ENCODE measurements around the gene DISP2. TPM values are rescaled to one million over a fixed set of nuclear protein-coding genes. Genes with fewer than 3 reads are reported as not detected.

Gene DISP2
- total and polyA plus RNA-seq, 2 of the 8 experiments (the other 6 are each of a cell fraction or from before 2014, with no cell fraction given): 0.45 to 1.2 TPM

DNA sequence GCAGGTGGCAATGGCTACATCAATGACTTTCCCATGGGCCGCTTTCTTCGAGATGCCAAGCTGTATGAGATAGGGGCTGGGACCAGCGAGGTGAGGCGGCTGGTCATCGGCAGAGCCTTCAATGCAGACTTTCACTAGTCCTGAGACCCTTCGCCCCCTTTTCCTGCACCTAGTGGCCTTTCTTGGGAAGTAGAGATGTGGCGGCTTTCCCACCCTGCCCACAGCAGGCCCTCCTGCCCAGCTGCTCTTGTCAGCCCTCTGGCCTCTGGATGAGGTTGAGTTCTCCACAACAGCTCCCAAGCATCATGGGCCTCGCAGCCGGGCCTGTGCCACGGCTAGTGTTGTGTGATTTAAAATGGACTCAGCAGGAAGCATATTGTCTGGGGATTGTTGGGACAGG is 60.1 kb downstream of the DISP2 start:
- Histone ChIP-seq H2BK120ac (replicated peaks; ENCODE audit: low read depth, low read length) (no peak overlapping the region), H3K4me3 (ENCODE audit: extremely low read depth in 1 of 4, insufficient read depth in 2 of 4, low read depth in 3 of 4, low read length in 4 of 4) (no peak overlapping the region), H3K9ac (replicated peaks in 1 of 4; ENCODE audit: extremely low read depth in 1 of 4, low read depth in 3 of 4, low read length in 3 of 4) (no peak overlapping the region), H3K9me3 (ENCODE audit: insufficient read depth in 2 of 2, low read depth in 1 of 2, low read length in 1 of 2) (no peaks in the 10 kb centered on the region), H3K27ac (ENCODE audit: low read depth, low read length) (no peak overlapping the region), H2BK15ac (ENCODE audit: low read length) (no peak overlapping the region), H3K23me2 (ENCODE audit: low read depth, low read length) (no peaks in the 10 kb centered on the region), H3K79me1 (ENCODE audit: low read depth, low read length) (no peaks in the 10 kb centered on the region), H3K18ac (ENCODE audit: extremely low read depth, low read length) (no peak overlapping the region), H2BK12ac (ENCODE audit: low read depth, low read length) (no peak overlapping the region), H3K27me3 (replicated peaks in 1 of 4; ENCODE audit: control insufficient read depth in 3 of 4, extremely low read depth in 1 of 4, insufficient read depth in 3 of 4, low read length in 3 of 4) (peaks cover 0 to 2% (median 0%) of the 10 kb centered on the region in 4 experiments; a peak in 1 of 7 replicates), H3K56ac (replicated peaks; ENCODE audit: insufficient read length, low read depth, low read length) (no peak overlapping the region), H3K23ac (ENCODE audit: insufficient read length) (no peak overlapping the region), H4K8ac (ENCODE audit: extremely low read depth, insufficient read depth, low read length) (no peak overlapping the region), H2BK20ac (ENCODE audit: low read length) (no peak overlapping the region), H3K36me3 (ENCODE audit: control insufficient read depth in 2 of 4, insufficient read depth in 4 of 4, low read length in 3 of 4) (peaks cover 22 to 49% (median 33%) of the 10 kb centered on the region in 4 experiments), H4K20me1 (replicated peaks in 1 of 2; ENCODE audit: control insufficient read depth in 1 of 2, insufficient read depth in 2 of 2, low read length in 2 of 2) (peaks cover 0 to 8% of the 10 kb centered on the region in 2 experiments), H2AFZ (ENCODE audit: low read length) (no peak overlapping the region), H3K79me2 (ENCODE audit: control insufficient read depth in 1 of 2, insufficient read depth in 2 of 2, low read length in 2 of 2) (no peaks in the 10 kb centered on the region), H3K4me1 (replicated peaks in 1 of 4; ENCODE audit: control insufficient read depth in 3 of 4, insufficient read depth in 4 of 4, low read length in 3 of 4) (peaks cover 0 to 6% (median 3%) of the 10 kb centered on the region in 4 experiments; a peak in 4 of 7 replicates), H3K4ac (replicated peaks; ENCODE audit: insufficient read length, low read depth, low read length) (no peak overlapping the region), H3K4me2 (ENCODE audit: insufficient read depth in 1 of 2, low read depth in 2 of 2, low read length in 2 of 2) (no peak overlapping the region), H4K5ac (ENCODE audit: insufficient read length, low read depth, low read length) (no peak overlapping the region), H3K14ac (ENCODE audit: insufficient read length) (no peak overlapping the region), H4K91ac (replicated peaks; ENCODE audit: insufficient read length, low read length) (no peak overlapping the region), H2AK5ac (ENCODE audit: low read depth, low read length) (no peak overlapping the region), H2BK5ac (ENCODE audit: low read depth, low read length) (no peak overlapping the region)
- ChIA-PET POLR2A (ENCODE audit: partially characterized antibody) (interaction anchor here (1.0 to 8.8 kb wide), 8 partner anchors 9 to 55 kb away, joined by 3 to 77 read pairs (median 3); partner anchors contain the start of genes IVD and KNSTRN), CTCF (ENCODE audit: partially characterized antibody) (interaction anchor here (1.0 to 16.2 kb wide), 6 partner anchors 22 to 78 kb away, joined by 3 to 184 read pairs (median 4); partner anchors contain the start of gene CCDC9B)
- no peak for TF ChIP-seq SAP30 (IDR thresholded peaks at IDR 0.05; ENCODE audit: insufficient read depth, insufficient replicate concordance, low read length)
- TF ChIP-seq, protein P1, sequence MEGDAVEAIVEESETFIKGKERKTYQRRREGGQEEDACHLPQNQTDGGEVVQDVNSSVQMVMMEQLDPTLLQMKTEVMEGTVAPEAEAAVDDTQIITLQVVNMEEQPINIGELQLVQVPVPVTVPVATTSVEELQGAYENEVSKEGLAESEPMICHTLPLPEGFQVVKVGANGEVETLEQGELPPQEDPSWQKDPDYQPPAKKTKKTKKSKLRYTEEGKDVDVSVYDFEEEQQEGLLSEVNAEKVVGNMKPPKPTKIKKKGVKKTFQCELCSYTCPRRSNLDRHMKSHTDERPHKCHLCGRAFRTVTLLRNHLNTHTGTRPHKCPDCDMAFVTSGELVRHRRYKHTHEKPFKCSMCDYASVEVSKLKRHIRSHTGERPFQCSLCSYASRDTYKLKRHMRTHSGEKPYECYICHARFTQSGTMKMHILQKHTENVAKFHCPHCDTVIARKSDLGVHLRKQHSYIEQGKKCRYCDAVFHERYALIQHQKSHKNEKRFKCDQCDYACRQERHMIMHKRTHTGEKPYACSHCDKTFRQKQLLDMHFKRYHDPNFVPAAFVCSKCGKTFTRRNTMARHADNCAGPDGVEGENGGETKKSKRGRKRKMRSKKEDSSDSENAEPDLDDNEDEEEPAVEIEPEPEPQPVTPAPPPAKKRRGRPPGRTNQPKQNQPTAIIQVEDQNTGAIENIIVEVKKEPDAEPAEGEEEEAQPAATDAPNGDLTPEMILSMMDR (IDR thresholded peaks at IDR 0.05; ENCODE audit: control extremely low read depth in 1 of 3, insufficient read depth in 1 of 3, low read depth in 1 of 3, low read length in 3 of 3): peak in 1 of 3 experiments; percentile 10; a peak in 1 of 4 replicates
- DNase-seq (ENCODE audit: low read depth in 1 of 2, low spot score in 2 of 2) (no peak), FAIRE-seq (no peak)
- WGBS, 2 experiments (ENCODE audit: extremely low coverage in 1 of 2, insufficient coverage in 1 of 2, insufficient read length in 1 of 2, insufficient replicate concordance in 2 of 2, low coverage in 1 of 2, low lambda C conversion rate in 2 of 2, missing lambda C conversion rate in 1 of 2): 91% methylated on average over 10 of the region's 10 CpGs; no CpG with 5 or more reads in 1 of the 2 experiments

Measured in H1 (cell line).